ENCODE measurements around the gene AP4E1. TPM values are rescaled to one million over a fixed set of nuclear protein-coding genes. Genes with fewer than 3 reads are reported as not detected.
A peak's percentile ranks its signal among the peaks of the same experiment; 100 is the strongest.
"Not testable (repeated sequence)": the region's sequence is repeated elsewhere in the genome, so short reads cannot be mapped to it uniquely, and the experiment has no call there.

AP4E1 gene
- polyA plus RNA-seq, 1 donor, result 12.3 TPM

DNA sequence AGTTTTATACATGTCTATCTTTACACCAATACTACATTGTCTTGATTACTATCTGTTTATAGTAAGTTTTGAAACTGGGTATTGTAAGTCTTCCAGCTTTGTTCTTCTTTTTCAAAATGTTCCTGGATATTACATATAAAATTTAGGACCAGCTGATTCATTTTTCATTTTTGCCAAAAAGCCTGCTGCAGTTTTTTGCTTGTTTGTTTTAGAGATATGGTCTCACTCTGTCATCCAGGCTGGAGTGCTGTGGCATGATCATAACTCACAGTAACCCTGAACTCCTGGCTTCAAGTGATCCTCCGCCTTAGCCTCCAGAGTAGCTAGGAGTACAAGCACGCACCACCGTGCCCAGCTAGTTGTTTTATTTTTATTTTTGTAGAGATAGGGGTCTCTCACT, 20.4 kb upstream of the AP4E1 start:
- no peak for DNase-seq

DNA sequence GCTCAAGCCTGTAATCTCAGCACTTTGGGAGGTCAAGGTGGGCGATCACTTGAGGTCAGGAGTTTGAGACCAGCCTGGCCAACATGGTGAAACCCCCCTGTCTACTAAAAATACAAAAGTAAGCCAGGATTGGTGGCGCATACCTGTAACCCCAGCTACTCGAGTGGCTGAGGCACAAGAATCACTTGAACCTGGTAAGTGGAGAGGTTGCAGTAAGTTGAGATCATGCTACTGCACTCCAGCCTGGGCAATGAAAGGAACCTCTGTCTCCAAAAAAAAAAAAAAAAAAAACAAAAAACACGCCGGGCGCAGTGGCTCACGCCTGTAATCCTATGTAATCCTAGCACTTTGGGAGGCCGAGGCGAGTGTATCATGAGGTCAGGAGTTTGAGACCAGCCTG, 18.9 kb upstream of the AP4E1 start:
- no peak for DNase-seq

- no peak for DNase-seq
Measured at GRCh38 chr15:50890751-50891150, 17.7 kb upstream of the AP4E1 start.

GRCh38 chr15:50891159-50891558, 17.3 kb upstream of the AP4E1 start:
- DNase-seq, result no peak

GRCh38 chr15:50893976-50894375, 14.5 kb upstream of the AP4E1 start:
- no peak for DNase-seq

- not testable (repeated sequence) for DNase-seq
Measured at GRCh38 chr15:50901390-50901789, 7.1 kb upstream of the AP4E1 start.

DNA sequence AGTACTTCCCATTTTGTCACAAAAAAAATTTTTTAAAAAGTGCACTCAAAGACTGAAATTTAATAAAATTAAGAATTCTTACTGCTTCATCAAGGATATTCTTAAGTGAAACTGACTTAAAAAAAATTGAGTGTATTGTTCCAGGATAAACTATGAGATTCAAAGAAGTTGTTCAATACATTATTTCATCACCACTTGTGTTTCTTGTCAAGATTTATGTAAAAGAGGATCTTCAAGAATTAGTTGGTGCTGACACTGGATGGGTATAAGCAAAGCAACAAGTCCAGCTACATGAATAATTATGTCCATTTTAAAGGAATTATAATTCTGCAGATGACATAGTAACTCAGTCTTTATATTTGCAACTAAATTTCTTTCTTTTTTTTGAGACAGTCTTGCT, 4.3 kb upstream of the AP4E1 start:
- no peak for DNase-seq

DNA sequence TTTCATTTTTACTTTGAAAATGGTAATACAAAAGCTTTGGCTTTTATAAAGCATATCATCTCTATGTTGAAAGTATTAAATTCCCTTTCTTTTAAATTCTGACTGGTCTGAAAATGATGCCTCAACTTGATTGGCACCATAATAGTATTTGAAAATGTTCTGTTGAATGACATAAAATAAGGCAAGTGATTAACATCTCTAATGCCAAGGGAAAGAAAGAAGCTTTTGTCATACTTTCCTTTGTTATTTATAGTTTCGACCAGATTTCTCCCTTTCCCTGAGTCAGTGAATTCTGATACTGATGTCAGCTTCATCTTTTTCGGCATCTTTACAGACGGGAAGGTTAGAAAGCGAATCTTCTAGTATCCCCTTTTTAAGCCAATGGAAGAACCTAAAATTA, 3.4 kb upstream of the AP4E1 start:
- no peak for DNase-seq

GRCh38 chr15:50906954-50907600, 1.4 kb upstream of the AP4E1 start:
- DNase-seq, result no peak

DNA sequence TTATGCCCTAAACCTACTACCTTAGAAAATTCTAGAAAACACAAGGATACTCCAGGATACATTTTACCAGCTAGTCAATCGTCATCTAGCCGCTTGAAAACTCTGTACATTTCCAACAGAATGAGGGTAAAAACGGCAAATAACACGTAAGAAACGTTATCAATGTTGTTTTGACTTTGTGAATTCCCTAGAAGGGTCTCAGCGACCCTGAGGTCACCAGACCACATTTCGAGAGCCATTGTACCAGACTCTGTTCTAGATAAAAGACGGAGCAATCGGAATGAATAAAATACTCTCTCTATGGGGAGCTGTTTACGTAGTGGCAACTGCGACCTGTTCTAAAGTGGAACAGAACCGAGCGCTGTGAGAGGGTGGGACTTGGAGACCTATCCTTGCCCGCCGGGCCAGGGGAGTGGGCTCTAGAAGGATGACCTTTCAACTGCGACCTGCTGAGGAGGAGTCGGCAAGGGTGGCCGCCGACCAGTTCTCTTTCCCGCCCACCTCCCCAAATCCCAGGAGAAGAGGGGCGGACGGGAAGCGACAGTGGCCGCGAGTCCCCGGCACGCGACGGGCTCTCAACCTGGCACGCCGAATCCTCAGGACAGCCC, 778 bp upstream of the AP4E1 start:
- peak; percentile 25 for DNase-seq

DNA sequence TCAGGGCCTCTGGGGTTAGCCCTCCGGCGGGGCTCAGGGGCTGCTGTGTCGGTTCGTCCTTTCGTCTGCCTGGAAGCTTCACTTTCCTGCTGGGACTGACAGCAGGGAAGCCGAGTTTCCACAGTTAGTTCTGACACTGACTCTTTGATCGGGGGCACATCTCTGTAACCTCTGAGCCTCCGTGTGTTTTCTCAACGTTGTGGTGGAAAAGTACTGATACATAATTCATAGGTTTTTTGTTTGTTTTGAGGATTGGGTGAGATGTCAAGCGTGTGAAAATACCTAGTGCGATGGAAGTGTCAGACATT, 481 bp downstream of the AP4E1 start:
- peak; percentile 21 for DNase-seq

GRCh38 chr15:50910426-50910795, 1.9 kb downstream of the AP4E1 start:
- DNase-seq, result not testable (repeated sequence)

DNA sequence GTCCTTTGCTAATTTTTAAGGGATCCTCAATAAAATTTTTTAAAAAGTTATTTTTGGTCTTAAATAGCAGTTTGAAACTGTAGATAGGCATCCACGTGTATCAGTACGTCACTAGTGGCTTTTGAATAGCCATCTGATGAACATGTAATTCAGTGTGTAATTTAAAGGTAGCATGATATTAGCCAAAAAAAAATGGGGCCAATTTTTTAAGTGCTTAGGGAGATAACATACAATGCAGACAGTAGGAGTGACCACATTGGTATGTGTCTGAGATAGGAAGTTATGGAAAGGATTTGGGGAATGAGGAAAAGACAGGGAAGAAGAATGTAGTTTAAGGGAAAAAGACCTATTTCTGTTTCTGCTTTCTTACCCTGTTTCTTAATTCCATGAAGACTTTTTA, 2.5 kb downstream of the AP4E1 start:
- DNase-seq, result no peak

DNA sequence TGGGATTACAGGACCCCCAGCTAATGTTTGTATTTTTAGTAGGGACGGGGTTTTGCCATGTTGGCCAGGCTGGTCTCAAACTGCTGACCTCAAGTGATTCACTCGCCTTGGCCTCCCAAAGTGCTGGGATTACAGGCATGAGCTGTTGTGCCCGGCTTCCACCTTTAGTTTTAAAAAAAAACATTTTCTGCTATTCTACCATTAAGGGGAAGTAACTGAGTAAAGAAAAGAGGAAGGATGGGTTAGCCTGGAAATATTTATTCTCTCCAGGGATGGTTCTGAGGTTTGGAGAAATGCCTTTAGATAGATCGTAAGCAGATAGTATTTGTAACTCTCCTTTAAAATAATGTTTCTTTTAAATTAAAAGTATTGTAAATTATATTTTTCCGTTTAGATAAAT, 3.1 kb downstream of the AP4E1 start:
- DNase-seq, result no peak

DNA sequence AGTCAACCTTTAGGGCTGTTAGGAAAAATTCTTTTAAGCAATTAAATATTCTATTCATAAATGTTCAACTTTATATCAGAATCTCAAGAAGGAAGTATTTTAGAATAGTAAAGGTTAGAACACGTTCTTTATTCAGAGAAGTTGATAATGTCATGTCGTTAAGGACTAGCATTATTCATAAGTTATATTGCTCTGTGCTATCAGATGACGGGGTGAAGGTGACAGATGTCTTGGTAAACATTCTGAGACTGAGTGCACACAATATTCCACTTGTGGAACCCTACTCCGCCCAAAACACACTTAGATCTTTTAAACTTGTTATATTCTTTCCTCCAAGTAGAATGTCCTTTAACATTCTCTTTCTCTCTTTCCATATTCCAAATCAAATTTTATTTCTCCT, 7.9 kb downstream of the AP4E1 start:
- no peak for DNase-seq

- DNase-seq, result not testable (repeated sequence)
Measured at GRCh38 chr15:50919359-50919758, 10.9 kb downstream of the AP4E1 start.

DNA sequence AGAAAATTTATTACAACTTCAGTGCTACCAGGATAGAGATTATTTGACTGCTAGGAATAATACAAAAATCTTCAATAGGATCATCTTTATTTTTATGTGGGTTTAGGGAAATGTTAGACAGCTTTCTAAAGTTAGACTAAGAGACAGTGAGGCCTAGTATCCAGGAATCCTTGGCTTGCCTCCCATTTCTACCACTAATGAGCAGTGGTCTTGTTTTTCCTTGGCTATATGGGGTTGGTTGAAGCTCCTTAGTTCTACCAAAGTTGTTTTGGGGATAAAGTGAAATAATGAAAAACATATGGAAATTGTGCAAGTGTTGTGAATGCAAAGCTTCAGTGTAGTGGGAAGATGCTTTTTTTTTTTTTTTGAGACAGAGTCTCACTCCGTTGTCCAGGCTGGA, 16.8 kb downstream of the AP4E1 start:
- DNase-seq, result no peak

DNA sequence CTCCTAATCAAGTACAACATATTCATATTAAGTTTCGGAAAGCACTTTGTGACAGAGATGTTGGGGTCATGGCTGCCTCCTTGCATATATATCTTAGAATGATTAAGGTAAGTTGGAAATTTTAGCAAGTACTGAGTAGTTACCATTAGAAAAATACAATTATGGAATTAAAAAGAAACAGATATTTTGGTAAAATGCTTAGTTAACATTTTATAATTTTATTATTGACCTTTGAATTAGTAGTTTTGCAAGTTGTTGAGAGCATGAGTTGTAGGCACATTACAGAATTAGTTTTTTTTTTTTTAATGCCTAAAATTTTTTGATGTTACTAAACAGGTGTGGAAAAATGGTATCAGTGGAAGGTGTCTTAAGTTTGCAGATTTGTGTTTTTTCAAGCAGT, 20.6 kb downstream of the AP4E1 start:
- DNase-seq, result no peak

- no peak for DNase-seq
Measured at GRCh38 chr15:50930792-50931191, 22.3 kb downstream of the AP4E1 start.

DNA sequence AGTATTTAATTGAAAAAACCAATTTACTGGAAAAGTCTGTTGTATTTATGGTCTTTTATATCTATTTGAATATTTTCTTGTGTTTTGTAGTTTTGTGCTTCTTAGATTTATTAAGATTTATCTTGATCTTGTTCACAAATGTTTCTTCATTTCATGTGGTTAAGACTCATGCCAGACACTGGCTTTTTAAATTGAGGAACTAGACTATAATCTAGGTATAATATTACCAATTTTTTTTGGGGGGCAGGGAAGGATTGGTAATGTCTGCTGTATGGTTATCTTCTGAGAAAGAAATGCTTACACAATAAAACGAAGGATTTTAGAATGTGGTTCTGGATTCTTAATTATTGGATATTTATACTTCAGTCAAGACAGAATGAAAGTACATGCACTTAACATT, 24.9 kb downstream of the AP4E1 start:
- DNase-seq, result no peak

DNA sequence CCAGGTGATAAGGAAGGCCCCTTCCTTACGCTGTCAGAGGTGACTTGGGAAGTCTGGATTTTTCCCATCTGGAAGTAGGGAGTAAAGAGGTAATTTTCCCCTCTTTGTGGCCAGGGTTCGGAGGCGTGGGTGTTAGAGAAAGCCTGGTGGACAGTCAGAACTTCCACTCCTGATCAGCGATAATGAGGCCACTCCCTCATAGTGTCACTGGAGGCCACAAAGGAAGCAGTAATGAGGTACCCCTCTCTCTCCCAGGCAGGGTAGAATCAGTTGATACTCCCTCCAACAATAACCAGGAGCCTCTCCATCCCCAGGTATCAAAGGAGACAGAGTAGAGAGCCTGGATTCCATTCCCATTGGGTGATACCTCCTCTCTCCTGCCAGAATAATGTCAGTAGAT, 30.0 kb downstream of the AP4E1 start:
- no peak for DNase-seq

DNA sequence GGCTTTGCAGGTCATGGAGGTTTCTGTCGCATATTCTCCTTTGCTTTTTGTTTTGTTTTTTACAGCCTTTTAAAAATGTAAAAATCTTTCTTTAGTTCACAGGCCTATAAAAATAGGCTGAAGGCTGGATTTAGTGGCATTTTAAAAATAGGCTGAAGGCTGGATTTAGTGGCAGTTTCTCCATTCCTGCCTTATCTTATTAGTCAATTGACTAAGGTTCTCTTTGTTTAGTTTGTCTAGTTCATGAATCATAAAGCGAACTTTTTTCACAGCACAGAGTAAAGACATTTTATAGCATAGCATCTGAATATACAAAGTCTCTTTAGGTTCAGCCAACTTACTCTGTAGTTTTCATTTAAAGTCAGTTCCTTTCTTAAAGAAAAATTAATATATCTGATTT, 31.4 kb downstream of the AP4E1 start:
- no peak for DNase-seq

- no peak for DNase-seq
Measured at GRCh38 chr15:50940506-50940905, 32.0 kb downstream of the AP4E1 start.

DNA sequence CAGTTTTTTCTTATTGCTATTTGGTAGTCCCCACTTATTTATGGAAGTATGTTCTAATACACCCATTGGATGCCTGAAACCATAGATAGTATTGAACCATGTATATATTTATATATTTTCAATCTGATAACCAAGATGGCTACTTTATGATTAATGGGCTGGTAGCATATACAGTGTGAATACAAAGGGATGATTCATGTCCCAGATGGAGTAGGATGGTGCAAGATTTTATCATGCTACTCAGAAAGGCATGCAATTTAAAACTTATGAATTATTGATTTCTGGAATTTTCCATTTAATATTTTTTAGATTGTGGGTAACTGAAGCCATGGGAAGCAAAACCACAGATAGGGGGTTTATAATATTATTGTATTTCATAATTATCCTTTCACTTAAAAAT, 35.2 kb downstream of the AP4E1 start:
- no peak for DNase-seq

- no peak for DNase-seq
Measured at GRCh38 chr15:50944672-50945071, 36.2 kb downstream of the AP4E1 start.

Data from left kidney (tissue), 2 donors.